C4-2B (cell line): Measurements from ENCODE around the gene AP4S1.

Experiments
- CTCF ChIP-seq: fragments of 450-650 bp; conservative IDR thresholded peaks from 2 replicates; pipeline ENCODE4 v1.5.1; 2017; ENCODE audit warnings: mild to moderate bottlenecking
- ZFX ChIP-seq: fragments of 450-650 bp; IDR thresholded peaks from 2 replicates; pipeline ENCODE4 v1.6.1; 2017

DNA sequence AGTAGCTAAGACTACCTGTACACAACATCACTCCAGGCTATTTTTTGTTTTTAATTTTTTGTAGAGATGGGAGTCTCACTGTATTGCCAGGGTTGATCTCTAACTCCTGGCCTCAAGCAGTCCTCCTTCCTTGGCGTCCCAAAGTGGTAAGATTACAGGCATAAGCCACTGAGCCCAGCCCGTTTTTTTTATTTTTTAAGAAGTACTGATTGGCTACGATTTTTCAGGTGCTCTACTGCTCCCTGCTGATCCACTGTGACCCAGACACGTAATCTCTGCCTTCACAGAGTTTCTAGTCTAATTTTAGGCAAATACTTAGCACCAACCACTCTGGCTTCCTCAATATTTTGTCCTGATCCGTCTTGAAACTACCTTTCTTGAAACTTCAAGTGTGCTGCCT lies 5.0 kb downstream of the AP4S1 start:
- TF ChIP-seq CTCF (no peak), ZFX (no peak)
